Measurements from ENCODE around the gene PLOD2.
A peak's percentile ranks its signal among the peaks of the same experiment; 100 is the strongest.

The PLOD2 gene

DNA sequence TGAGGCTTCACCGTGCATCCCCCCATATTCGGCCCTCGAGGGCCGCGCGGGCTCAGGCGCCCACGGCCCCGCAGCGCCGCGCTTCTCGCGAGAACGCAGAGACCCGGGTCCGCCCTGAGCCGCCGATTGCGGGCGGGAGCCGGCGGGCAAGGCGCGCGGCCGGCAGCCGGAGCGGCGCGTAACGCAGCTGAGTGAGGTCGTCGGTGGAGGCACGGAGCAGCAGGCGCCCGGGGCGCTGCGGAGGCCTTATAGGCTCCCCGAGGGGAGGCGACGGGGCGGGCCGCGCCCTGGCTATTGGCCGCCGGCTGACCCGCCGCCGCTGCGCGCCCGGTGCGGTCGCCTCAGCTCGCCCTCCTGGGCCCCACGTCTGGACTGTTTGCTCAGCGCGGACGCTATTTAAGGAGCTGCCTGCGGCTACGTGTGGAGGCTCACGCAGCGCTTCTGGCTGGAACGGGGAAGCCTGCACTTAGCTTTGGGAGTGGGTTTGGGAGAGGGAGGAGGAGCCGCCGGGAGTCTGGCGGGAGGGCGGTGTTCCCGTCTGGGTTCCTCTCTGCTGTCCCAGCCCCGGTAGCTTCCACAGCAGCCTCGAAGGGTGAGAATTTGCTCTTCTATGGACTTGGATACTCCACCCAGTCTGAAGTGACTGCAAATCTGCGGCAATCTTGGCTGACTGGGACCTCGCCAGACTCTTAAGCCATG is at the start of gene PLOD2:
Gene PLOD2, minus strand, starts transcription at position 221 of the 699 bp plus-strand sequence. Its CDS starts 195 bp downstream, at position 26.
- H3K9me3 Mint-ChIP-seq = no peaks in the 10 kb centered on the region
- H3K27ac Mint-ChIP-seq = peak within 1 kb of the TSS; percentile 96
- no peak for TF ChIP-seq CTCF (IDR thresholded peaks at IDR 0.05)
- peaks cover 8% of the 10 kb centered on the region for H3K36me3 Mint-ChIP-seq (ENCODE audit: low read depth)
- H3K27me3 Mint-ChIP-seq (ENCODE audit: low read depth, poor library complexity) = no peaks in the 10 kb centered on the region
- H3K4me1 Mint-ChIP-seq = peaks cover 78% of the 10 kb centered on the region
- DNase-seq = peak; percentile 80
- H3K4me3 Mint-ChIP-seq = peak within 1 kb of the TSS; percentile 92

DNA sequence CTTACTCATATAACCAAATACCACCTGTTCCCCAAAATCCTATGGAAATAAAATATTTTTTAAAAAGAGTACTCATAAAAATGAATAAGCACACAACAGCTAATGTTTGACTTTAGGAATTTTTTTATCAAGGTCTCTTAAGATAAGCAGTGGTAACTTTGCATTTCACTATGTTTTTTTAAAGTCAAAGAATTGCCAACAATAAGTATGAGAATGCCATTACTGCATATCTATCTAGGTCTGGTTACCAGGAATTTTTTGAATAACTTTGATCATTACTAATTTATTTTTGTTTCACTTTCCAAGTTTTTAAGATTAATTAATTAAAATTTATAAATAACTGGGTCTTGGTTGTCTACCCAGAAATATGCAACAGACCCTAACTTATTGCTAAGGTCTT is 48.4 kb upstream of the PLOD2 start:
- Mint-ChIP-seq H3K27ac (no peak overlapping the region), H3K27me3 (ENCODE audit: low read depth, poor library complexity) (no peaks in the 10 kb centered on the region), H3K4me3 (no peak overlapping the region), H3K4me1 (no peaks in the 10 kb centered on the region), H3K36me3 (ENCODE audit: low read depth) (no peaks in the 10 kb centered on the region), H3K9me3 (no peaks in the 10 kb centered on the region)
- DNase-seq = no peak
- TF ChIP-seq CTCF (IDR thresholded peaks at IDR 0.05) = no peak

DNA sequence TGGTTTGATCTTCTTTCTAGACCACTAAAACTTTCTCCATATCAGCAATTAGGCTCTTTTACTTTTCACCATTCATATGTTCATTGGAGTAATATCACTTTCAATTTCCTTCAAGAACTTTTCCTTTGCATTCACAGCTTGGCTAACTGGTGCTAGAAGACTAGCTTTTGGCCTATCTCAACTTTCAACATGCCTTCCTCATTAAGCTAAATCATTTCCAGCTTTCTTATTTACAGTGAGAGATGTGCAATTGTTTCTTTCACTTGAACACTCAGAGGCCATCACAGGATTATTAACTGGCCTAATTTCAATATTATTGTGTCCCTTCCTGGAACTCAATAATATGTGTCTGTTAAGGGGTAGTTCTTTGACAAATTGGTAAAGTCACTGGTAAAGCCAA is 42.8 kb upstream of the PLOD2 start:
- no peaks in the 10 kb centered on the region for H3K9me3 Mint-ChIP-seq
- H3K4me3 Mint-ChIP-seq = no peak overlapping the region
- peaks cover 3% of the 10 kb centered on the region for H3K27me3 Mint-ChIP-seq (ENCODE audit: low read depth, poor library complexity)
- no peak for TF ChIP-seq CTCF (IDR thresholded peaks at IDR 0.05)
- no peaks in the 10 kb centered on the region for H3K36me3 Mint-ChIP-seq (ENCODE audit: low read depth)
- no peak for DNase-seq
- H3K27ac Mint-ChIP-seq = no peak overlapping the region
- no peaks in the 10 kb centered on the region for H3K4me1 Mint-ChIP-seq

- H3K27ac Mint-ChIP-seq = no peak overlapping the region
- H3K9me3 Mint-ChIP-seq = no peaks in the 10 kb centered on the region
- no peak for TF ChIP-seq CTCF (IDR thresholded peaks at IDR 0.05)
- no peak for DNase-seq
- no peak overlapping the region for H3K4me3 Mint-ChIP-seq
- no peaks in the 10 kb centered on the region for H3K4me1 Mint-ChIP-seq
- H3K36me3 Mint-ChIP-seq (ENCODE audit: low read depth) = no peaks in the 10 kb centered on the region
- peaks cover 3% of the 10 kb centered on the region for H3K27me3 Mint-ChIP-seq (ENCODE audit: low read depth, poor library complexity)
Observed at GRCh38 chr3:146200461-146201220, 39.7 kb upstream of the PLOD2 start.

DNA sequence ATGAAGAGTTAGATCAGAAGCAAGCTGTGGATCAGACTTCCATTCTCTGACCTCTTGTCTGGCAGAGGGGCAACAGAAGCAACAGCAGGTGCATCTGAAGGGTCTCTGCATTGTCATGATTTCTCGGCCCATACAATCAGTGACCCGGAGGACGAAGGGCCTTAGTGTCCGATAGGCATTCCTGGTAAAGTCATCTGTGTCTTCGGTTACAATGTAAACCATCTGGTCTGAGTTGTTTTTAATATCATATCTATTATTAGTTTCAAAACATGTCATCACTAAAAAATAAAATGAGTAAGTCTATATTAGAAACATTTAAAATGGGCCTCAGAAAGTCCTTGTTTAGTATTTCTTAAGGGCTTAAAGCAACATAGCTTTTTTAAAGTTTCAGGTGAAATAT is 38.8 kb upstream of the PLOD2 start:
- Mint-ChIP-seq H3K36me3 (ENCODE audit: low read depth) (no peaks in the 10 kb centered on the region), H3K27me3 (ENCODE audit: low read depth, poor library complexity) (peaks cover 3% of the 10 kb centered on the region), H3K27ac (no peak overlapping the region), H3K9me3 (no peaks in the 10 kb centered on the region), H3K4me1 (no peaks in the 10 kb centered on the region), H3K4me3 (no peak overlapping the region)
- no peak for TF ChIP-seq CTCF (IDR thresholded peaks at IDR 0.05)
- DNase-seq = no peak

All from nephron progenitor cell (in vitro differentiated cells).